Keratinocyte (primary cell): Measurements from ENCODE around the gene CGAS. TPM values are rescaled to one million over a fixed set of nuclear protein-coding genes. Genes with fewer than 3 reads are reported as not detected.
A peak's percentile ranks its signal among the peaks of the same experiment; 100 is the strongest.

Source experiments
- DNase-seq: peaks from one replicate; pipeline ENCODE4 v3.0.0-alpha.2; 2011; ENCODE audit warnings: low read depth, missing footprints, low spot score
- FAIRE-seq: peaks from 2 replicates; lab custom pipeline; 2011; peaks lifted over from hg19 to GRCh38; lab: Jason Lieb, UNC
- H2AFZ ChIP-seq: 2 replicates; pipeline ENCODE4 v1.6.0; 2012; ENCODE audit warnings: low read length, control low read depth, inconsistent platforms; ENCODE audit not compliant: control insufficient read depth
- H3K27ac ChIP-seq: 2 replicates; pipeline ENCODE4 v1.5.1; 2011; ENCODE audit warnings: low read length; ENCODE audit not compliant: control insufficient read depth, insufficient read depth
- H3K27me3 ChIP-seq: 3 replicates; pipeline ENCODE4 v1.6.0; 2011; ENCODE audit warnings: low read length; ENCODE audit not compliant: control insufficient read depth, insufficient read depth; ENCODE audit errors: extremely low read depth
- H3K36me3 ChIP-seq, 2 experiments: 2 replicates in 1 of 2; 3 replicates in 1 of 2; pipeline ENCODE4 v1.5.1; 2011; ENCODE audit warnings: low read length in 2 of 2, mild to moderate bottlenecking in 1 of 2; ENCODE audit not compliant: control insufficient read depth in 2 of 2, insufficient read depth in 2 of 2; ENCODE audit errors: extremely low read depth in 1 of 2
- H3K4me1 ChIP-seq: 3 replicates; pipeline ENCODE4 v1.5.1; 2011; ENCODE audit warnings: low read length; ENCODE audit not compliant: control insufficient read depth, insufficient read depth; ENCODE audit errors: extremely low read depth
- H3K4me2 ChIP-seq: 3 replicates; pipeline ENCODE4 v1.6.0; 2011; ENCODE audit warnings: low read depth, low read length; ENCODE audit not compliant: control insufficient read depth, insufficient read depth; ENCODE audit errors: extremely low read depth
- H3K4me3 ChIP-seq, 3 experiments: fragments of 200-600 bp in 1 of 3; sonication (generic) in 1 of 3; 2 replicates in 2 of 3; 3 replicates in 1 of 3; pipeline ENCODE4 v1.5.1; 2011 to 2016; ENCODE audit warnings: low read length in 3 of 3, mild to moderate bottlenecking in 3 of 3, control low read depth in 2 of 3, inconsistent platforms in 1 of 3, low read depth in 1 of 3, mixed read lengths in 1 of 3, mixed run types in 1 of 3, moderate library complexity in 1 of 3; ENCODE audit not compliant: control insufficient read depth in 2 of 3, insufficient read depth in 2 of 3; ENCODE audit errors: extremely low read depth in 1 of 3
- H3K79me2 ChIP-seq: 2 replicates; pipeline ENCODE4 v1.6.0; 2012; ENCODE audit warnings: low read length; ENCODE audit not compliant: control insufficient read depth, insufficient read depth
- H3K9ac ChIP-seq: 3 replicates; pipeline ENCODE4 v1.6.0; 2011; ENCODE audit warnings: low read length; ENCODE audit not compliant: control insufficient read depth, insufficient read depth; ENCODE audit errors: extremely low read depth
- H3K9me1 ChIP-seq: 3 replicates; pipeline ENCODE4 v1.6.0; 2011; ENCODE audit warnings: low read length; ENCODE audit not compliant: control insufficient read depth, insufficient read depth; ENCODE audit errors: extremely low read depth
- H3K9me3 ChIP-seq: 2 replicates; pipeline ENCODE4 v1.5.1; 2012; ENCODE audit warnings: low read depth, low read length; ENCODE audit not compliant: control insufficient read depth
- H4K20me1 ChIP-seq: 3 replicates; pipeline ENCODE4 v1.6.0; 2011; ENCODE audit warnings: low read length; ENCODE audit not compliant: control insufficient read depth, insufficient read depth; ENCODE audit errors: extremely low read depth
- EZH2 ChIP-seq: IDR thresholded peaks from one replicate; pipeline ENCODE4 v1.6.1; 2012; ENCODE audit warnings: inconsistent platforms, mild to moderate bottlenecking, low read length, moderate library complexity
- dilution Hi-C: fragments of 300-500 bp; cut with MboI; formaldehyde crosslinking; loops from one replicate; pipeline ENCODE4 v1.7.0; 2020; ENCODE audit warnings: low sequenced_read_pairs; ENCODE audit not compliant: extremely low pct_ligation_motif_present
- polyA plus RNA-seq, 5 experiments: library from polyadenylated mRNA; depleted of rRNA in 3 of 5; stranded (reverse) in 3 of 5; stranded (forward) in 1 of 5; unstranded in 1 of 5; fragments of >200 nt; gene quantifications; 1 replicate in 1 of 5; 2 replicates in 3 of 5; 3 replicates in 1 of 5; pipeline versions ENCODE4 v1.2.1 to v1.2.3, GENCODE V29; 2011 to 2012; ENCODE audit warnings: missing spikeins in 2 of 5, low read depth in 1 of 5, low replicate concordance in 1 of 5
- TF ChIP-seq, protein P1 (sequence below), 3 experiments: IDR thresholded peaks in 1 of 3; conservative IDR thresholded peaks in 1 of 3; optimal IDR thresholded peaks in 1 of 3; 2 replicates in 2 of 3; 3 replicates in 1 of 3; pipeline versions ENCODE3 to v1.5.1; 2011; ENCODE audit warnings: low read length in 3 of 3, mild to moderate bottlenecking in 3 of 3, moderate library complexity in 2 of 3, control low read depth in 1 of 3, inconsistent platforms in 1 of 3; ENCODE audit not compliant: insufficient read depth in 2 of 3; ENCODE audit errors: extremely low read depth in 1 of 3

Gene CGAS
- polyA plus RNA-seq, 1 donor (not counting 4 experiments of a cell fraction or from before 2014, with no cell fraction given) = 1.1 TPM

DNA sequence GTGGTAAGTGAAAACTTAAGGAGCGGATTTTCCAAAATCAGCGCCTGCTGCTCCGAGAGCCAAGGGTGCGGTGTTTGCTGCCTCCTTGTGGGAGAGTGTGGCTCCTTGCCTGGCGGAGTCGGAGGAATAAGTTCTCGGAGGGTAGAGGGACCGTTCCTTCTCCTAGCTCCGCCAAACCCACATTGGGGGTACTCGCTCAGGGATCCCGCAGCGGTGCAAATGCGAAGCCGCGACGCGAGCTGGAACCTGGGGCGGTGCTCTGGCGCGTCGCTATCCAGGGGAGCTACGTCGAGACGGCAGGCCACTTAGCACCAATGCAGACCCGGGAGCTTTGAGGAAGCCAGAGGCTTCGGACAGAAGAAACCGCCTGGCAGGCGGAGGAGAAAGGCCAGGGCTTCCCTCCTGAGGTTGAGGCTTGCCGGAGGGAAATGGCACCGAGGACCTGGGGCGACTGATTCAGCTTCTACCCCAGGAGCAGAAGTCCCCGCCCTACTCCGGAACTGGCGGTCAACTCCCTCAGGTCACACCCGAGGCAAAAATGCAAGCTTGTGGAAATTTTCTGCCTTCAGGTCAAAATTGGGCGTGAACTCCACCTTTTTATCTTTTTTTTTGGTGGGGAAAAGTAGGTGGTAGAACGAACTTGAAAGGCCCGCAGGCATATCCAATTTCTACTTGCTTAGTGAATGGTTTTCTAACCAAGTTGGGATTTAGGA is 63.1 kb downstream of the CGAS start:
- H3K36me3 ChIP-seq = no peaks in the 10 kb centered on the region
- H3K4me3 ChIP-seq = peak overlapping the region; percentile 45 to 65 (median 61)
- H3K79me2 ChIP-seq = no peaks in the 10 kb centered on the region
- H2AFZ ChIP-seq = peak overlapping the region; percentile 85
- TF ChIP-seq, protein P1, sequence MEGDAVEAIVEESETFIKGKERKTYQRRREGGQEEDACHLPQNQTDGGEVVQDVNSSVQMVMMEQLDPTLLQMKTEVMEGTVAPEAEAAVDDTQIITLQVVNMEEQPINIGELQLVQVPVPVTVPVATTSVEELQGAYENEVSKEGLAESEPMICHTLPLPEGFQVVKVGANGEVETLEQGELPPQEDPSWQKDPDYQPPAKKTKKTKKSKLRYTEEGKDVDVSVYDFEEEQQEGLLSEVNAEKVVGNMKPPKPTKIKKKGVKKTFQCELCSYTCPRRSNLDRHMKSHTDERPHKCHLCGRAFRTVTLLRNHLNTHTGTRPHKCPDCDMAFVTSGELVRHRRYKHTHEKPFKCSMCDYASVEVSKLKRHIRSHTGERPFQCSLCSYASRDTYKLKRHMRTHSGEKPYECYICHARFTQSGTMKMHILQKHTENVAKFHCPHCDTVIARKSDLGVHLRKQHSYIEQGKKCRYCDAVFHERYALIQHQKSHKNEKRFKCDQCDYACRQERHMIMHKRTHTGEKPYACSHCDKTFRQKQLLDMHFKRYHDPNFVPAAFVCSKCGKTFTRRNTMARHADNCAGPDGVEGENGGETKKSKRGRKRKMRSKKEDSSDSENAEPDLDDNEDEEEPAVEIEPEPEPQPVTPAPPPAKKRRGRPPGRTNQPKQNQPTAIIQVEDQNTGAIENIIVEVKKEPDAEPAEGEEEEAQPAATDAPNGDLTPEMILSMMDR (optimal IDR thresholded peaks at IDR 0.05 in 1 of 3, IDR thresholded peaks at IDR 0.05 in 1 of 3, conservative IDR thresholded peaks at IDR 0.05 in 1 of 3; ENCODE audit: extremely low read depth in 1 of 3, insufficient read depth in 2 of 3, low read length in 3 of 3) = peak; percentile 79 to 87 (median 86)
- TF ChIP-seq EZH2 = no peak
- peaks cover 4% of the 10 kb centered on the region for H3K4me1 ChIP-seq
- no peaks in the 10 kb centered on the region for H3K9me1 ChIP-seq
- peak overlapping the region; percentile 61 for H3K9ac ChIP-seq
- no peaks in the 10 kb centered on the region for H3K9me3 ChIP-seq
- peak overlapping the region; percentile 5 for H3K27ac ChIP-seq
- H3K4me2 ChIP-seq = peak overlapping the region; percentile 81
- H3K27me3 ChIP-seq = no peaks in the 10 kb centered on the region
- DNase-seq (no peak), FAIRE-seq (peak; percentile 49)
- H4K20me1 ChIP-seq = no peaks in the 10 kb centered on the region
- dilution Hi-C loops = no loop called here

DNA sequence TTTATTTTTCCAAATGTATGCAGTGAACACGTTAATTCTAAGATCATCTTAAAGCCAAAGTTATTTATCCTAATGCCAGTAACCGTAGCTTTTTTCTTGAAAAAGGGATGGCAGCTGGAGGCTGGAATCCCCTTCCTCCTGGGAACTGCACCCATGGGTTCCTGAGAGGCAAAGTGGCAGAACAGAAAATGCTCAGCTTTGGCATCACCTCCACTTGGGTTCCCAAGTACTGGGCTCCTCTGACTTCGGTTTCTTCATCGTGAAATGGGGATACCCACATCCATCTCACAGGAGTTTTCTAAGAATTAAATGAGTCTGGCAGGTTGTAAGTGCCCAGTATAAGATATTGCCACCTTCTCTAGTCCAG is 63.7 kb downstream of the CGAS start:
- Histone ChIP-seq H3K36me3 (no peaks in the 10 kb centered on the region), H3K4me3 (peak overlapping the region; percentile 45 to 65 (median 61)), H3K4me2 (peak overlapping the region; percentile 81), H3K4me1 (peaks cover 4% of the 10 kb centered on the region), H3K27ac (no peak overlapping the region), H4K20me1 (no peaks in the 10 kb centered on the region), H3K9ac (peak overlapping the region; percentile 61), H3K79me2 (no peaks in the 10 kb centered on the region), H3K9me1 (no peaks in the 10 kb centered on the region), H3K27me3 (no peaks in the 10 kb centered on the region), H2AFZ (peak overlapping the region; percentile 85), H3K9me3 (no peaks in the 10 kb centered on the region)
- peak; percentile 44 for FAIRE-seq
- dilution Hi-C loops = no loop called here
- no peak for DNase-seq
- TF ChIP-seq EZH2 = no peak
